SU-DHL-6 (cell line): ENCODE results near the gene ACSM5.

Experiments
- H2AFZ ChIP-seq: fragments of 200-600 bp; sonication (generic); 2 replicates; pipeline ENCODE4 v1.6.1; 2014; ENCODE audit warnings: low read depth, mild to moderate bottlenecking, moderate library complexity, mixed read lengths, antibody characterized with exemption, low read length; ENCODE audit not compliant: severe bottlenecking
- H3F3A ChIP-seq: fragments of 200-600 bp; shearing (Covaris generic); 2 replicates; pipeline ENCODE4 v1.6.0; 2016; ENCODE audit warnings: antibody characterized with exemption, mild to moderate bottlenecking; ENCODE audit not compliant: insufficient read depth
- H3K27ac ChIP-seq: fragments of 200-600 bp; sonication (generic); 2 replicates; pipeline ENCODE4 v1.5.1; 2016; ENCODE audit warnings: low read depth, mild to moderate bottlenecking, low read length, moderate library complexity, mixed read lengths
- H3K27me3 ChIP-seq: fragments of 200-600 bp; sonication (generic), shearing (Covaris generic); 2 replicates; pipeline ENCODE4 v1.6.0; 2014; ENCODE audit warnings: mild to moderate bottlenecking, low read length
- H3K36me3 ChIP-seq: fragments of 200-600 bp; sonication (generic); 2 replicates; pipeline ENCODE4 v1.6.1; 2014; ENCODE audit warnings: mild to moderate bottlenecking, low read length, mixed read lengths
- H3K4me2 ChIP-seq: fragments of 300-600, 200-600 bp; shearing (Covaris generic), sonication (generic); 2 replicates; pipeline ENCODE4 v1.6.0; 2014; ENCODE audit warnings: low read length, low read depth, mild to moderate bottlenecking; ENCODE audit not compliant: poor library complexity, severe bottlenecking
- H3K4me3 ChIP-seq: fragments of 200-600 bp; sonication (generic); 2 replicates; pipeline ENCODE4 v1.5.1; 2014; ENCODE audit warnings: antibody characterized with exemption, low read length, mild to moderate bottlenecking, mixed read lengths; ENCODE audit not compliant: insufficient read depth, poor library complexity, severe bottlenecking
- H3K79me2 ChIP-seq: fragments of 200-600 bp; sonication (generic); 2 replicates; pipeline ENCODE4 v1.6.1; 2014; ENCODE audit warnings: mild to moderate bottlenecking, low read length, moderate library complexity; ENCODE audit not compliant: insufficient read depth
- H3K9ac ChIP-seq: fragments of 200-600 bp; sonication (generic); 2 replicates; pipeline ENCODE4 v1.7.0; 2014; ENCODE audit warnings: mild to moderate bottlenecking, low read length
- H3K9me2 ChIP-seq: fragments of 200-600 bp; sonication (generic); replicated peaks from 2 replicates; pipeline ENCODE4 v1.6.1; 2014; ENCODE audit warnings: low read length; ENCODE audit not compliant: insufficient read depth
- H3K9me3 ChIP-seq: fragments of 200-600 bp; sonication (generic); 2 replicates; pipeline ENCODE4 v1.6.1; 2014; ENCODE audit warnings: low read length, mixed read lengths; ENCODE audit not compliant: insufficient read depth
- H4K20me1 ChIP-seq: fragments of 200-600 bp; sonication (generic); 2 replicates; pipeline ENCODE4 v1.6.1; 2014; ENCODE audit warnings: low read depth, mild to moderate bottlenecking, antibody characterized with exemption, low read length, moderate library complexity, mixed read lengths
- EZH2phosphoT487 ChIP-seq: fragments of 200-600 bp; sonication (generic), shearing (Covaris generic); conservative IDR thresholded peaks from 2 replicates; pipeline ENCODE4 v1.6.1; 2018; ENCODE audit warnings: mild to moderate bottlenecking, antibody characterized with exemption, low read length, moderate library complexity, mixed read lengths
- TF ChIP-seq, protein P1 (sequence below): fragments of 200-600 bp; sonication (generic); IDR thresholded peaks from one replicate; pipeline ENCODE4 v1.5.1; 2017; ENCODE audit warnings: antibody characterized with exemption, mild to moderate bottlenecking, low read length, moderate library complexity; ENCODE audit not compliant: insufficient read depth, poor library complexity, severe bottlenecking

Gene ACSM5

DNA sequence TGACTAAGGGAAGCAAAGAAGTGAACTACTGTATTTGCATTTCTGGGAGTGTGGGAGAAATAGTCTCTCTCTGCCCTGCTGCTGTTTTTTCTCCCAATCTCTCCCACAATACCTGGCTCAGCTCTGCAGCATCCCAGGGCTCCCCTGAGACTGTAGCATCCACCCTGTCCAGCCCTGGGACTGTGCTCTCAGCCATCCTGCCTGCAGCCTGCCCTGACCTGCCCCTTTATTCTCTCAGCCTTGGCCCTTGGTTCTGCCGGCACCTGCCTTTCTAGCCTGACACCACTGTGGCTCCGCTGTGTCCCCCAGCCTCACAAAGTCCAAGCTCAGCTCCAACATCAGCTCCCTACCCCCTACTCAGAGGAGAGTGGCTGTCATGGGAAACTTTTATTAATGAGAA, 6.7 kb upstream of the ACSM5 start:
- no peaks in the 10 kb centered on the region for H3K79me2 ChIP-seq
- no peaks in the 10 kb centered on the region for H3K36me3 ChIP-seq
- H4K20me1 ChIP-seq, result no peaks in the 10 kb centered on the region
- H3F3A ChIP-seq, result no peaks in the 10 kb centered on the region
- 0 out of 2 replicates have a peak, but pooled peaks cover 2% of the 10 kb centered on the region for H3K27me3 ChIP-seq
- no peak overlapping the region for H3K4me2 ChIP-seq
- H3K9ac ChIP-seq, result no peak overlapping the region
- no peaks in the 10 kb centered on the region for H3K9me3 ChIP-seq
- no peak overlapping the region for H3K4me3 ChIP-seq
- H3K27ac ChIP-seq, result no peak overlapping the region
- TF ChIP-seq, protein P1, sequence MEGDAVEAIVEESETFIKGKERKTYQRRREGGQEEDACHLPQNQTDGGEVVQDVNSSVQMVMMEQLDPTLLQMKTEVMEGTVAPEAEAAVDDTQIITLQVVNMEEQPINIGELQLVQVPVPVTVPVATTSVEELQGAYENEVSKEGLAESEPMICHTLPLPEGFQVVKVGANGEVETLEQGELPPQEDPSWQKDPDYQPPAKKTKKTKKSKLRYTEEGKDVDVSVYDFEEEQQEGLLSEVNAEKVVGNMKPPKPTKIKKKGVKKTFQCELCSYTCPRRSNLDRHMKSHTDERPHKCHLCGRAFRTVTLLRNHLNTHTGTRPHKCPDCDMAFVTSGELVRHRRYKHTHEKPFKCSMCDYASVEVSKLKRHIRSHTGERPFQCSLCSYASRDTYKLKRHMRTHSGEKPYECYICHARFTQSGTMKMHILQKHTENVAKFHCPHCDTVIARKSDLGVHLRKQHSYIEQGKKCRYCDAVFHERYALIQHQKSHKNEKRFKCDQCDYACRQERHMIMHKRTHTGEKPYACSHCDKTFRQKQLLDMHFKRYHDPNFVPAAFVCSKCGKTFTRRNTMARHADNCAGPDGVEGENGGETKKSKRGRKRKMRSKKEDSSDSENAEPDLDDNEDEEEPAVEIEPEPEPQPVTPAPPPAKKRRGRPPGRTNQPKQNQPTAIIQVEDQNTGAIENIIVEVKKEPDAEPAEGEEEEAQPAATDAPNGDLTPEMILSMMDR, result no peak
- no peak for TF ChIP-seq EZH2phosphoT487
- no peak overlapping the region for H2AFZ ChIP-seq
- no peaks in the 10 kb centered on the region for H3K9me2 ChIP-seq

DNA sequence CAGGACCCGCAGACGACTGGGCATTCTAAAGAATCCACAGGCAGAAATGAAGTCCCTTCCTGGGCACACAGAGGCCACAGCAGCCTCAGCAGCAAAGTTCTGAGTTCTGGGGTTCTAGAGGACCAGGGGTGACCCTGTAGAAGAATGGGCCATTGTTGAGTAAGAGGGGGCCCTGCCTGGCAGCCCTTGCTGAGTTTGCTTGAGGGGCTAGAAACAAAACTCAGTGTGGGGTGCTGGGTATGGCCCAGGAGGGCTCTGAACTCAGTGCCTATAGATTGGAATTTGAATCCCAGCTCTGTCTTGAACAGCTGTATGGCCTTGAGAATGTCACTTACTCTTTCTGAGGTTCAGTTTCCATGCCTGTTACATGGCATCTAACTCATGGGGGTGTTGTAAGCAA, 4.7 kb upstream of the ACSM5 start, which contains the start of gene PDILT:
Gene PDILT, minus strand, starts transcription at position 101 of the 400 bp plus-strand sequence. CDS start 5,437 bp downstream, outside the sequence.
- Histone ChIP-seq H3K36me3 (no peaks in the 10 kb centered on the region), H3K9me3 (no peaks in the 10 kb centered on the region), H3K9ac (no peak within 1 kb of the TSS), H3K4me3 (no peak within 1 kb of the TSS), H3K9me2 (no peaks in the 10 kb centered on the region), H3K27ac (no peak within 1 kb of the TSS), H3K79me2 (no peaks in the 10 kb centered on the region), H3K27me3 (0 out of 2 replicates have a peak, but pooled peaks cover 2% of the 10 kb centered on the region), H2AFZ (no peak within 1 kb of the TSS), H4K20me1 (no peaks in the 10 kb centered on the region), H3K4me2 (no peak within 1 kb of the TSS), H3F3A (no peaks in the 10 kb centered on the region)
- no peak for TF ChIP-seq EZH2phosphoT487
- TF ChIP-seq, protein P1, result no peak

DNA sequence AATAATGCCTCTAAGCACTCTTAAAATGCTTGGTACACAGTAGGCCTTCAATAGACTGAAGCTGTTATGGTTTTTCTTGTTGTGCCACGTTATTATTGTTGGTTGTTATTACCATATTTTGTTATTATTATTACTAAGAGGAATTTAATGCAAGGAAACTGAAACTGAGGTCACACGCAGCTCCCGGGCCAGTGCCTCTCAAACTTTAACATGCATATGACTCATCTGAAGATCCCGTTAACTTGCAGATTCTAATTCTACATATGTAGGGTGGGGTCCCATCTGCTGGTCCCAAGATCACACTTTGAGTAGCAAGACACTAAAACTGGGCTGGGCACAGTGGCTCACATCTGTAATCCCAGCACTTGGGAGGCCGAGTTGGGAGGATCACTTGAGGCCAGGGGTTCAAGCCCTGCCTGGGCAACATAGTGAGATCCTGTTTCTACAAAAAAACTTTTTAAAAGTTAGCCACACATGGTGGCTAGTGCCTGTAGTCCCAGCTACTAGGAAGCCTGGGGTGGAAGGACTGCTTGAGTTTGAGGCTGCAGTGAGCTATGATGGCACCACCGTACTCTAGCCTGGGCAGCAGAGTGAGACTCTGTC, 888 bp downstream of the ACSM5 start:
- no peaks in the 10 kb centered on the region for H3K27me3 ChIP-seq
- H3K9ac ChIP-seq, result no peak overlapping the region
- no peaks in the 10 kb centered on the region for H3K79me2 ChIP-seq
- no peak overlapping the region for H3K4me3 ChIP-seq
- no peaks in the 10 kb centered on the region for H3F3A ChIP-seq
- no peaks in the 10 kb centered on the region for H3K36me3 ChIP-seq
- TF ChIP-seq, protein P1, result no peak
- no peak for TF ChIP-seq EZH2phosphoT487
- H3K27ac ChIP-seq, result no peak overlapping the region
- no peaks in the 10 kb centered on the region for H3K9me2 ChIP-seq
- no peaks in the 10 kb centered on the region for H3K9me3 ChIP-seq
- H2AFZ ChIP-seq, result no peak overlapping the region
- no peak overlapping the region for H3K4me2 ChIP-seq
- H4K20me1 ChIP-seq, result no peaks in the 10 kb centered on the region
